NK-92 (cell line): ENCODE measurements around the gene PPP1R12C.
"Not testable (repeated sequence)": the region's sequence is repeated elsewhere in the genome, so short reads cannot be mapped to it uniquely, and the experiment has no call there.

Source experiments
- DNase-seq: peaks from one replicate; lab custom pipeline; 2025; ENCODE audit not compliant: unreplicated experiment; lab: John Stamatoyannopoulos, UW

PPP1R12C gene

GRCh38 chr19:55112246-55112776, 5.1 kb downstream of the PPP1R12C start:
- no peak for DNase-seq

- DNase-seq, result no peak
Observed at GRCh38 chr19:55111238-55111831, 6.1 kb downstream of the PPP1R12C start.

GRCh38 chr19:55109527-55110291, 7.7 kb downstream of the PPP1R12C start:
- DNase-seq, result no peak

GRCh38 chr19:55107252-55107651, 10.2 kb downstream of the PPP1R12C start:
- not testable (repeated sequence) for DNase-seq

GRCh38 chr19:55106591-55106990, 10.8 kb downstream of the PPP1R12C start:
- no peak for DNase-seq

GRCh38 chr19:55105237-55105636, 12.2 kb downstream of the PPP1R12C start:
- no peak for DNase-seq

GRCh38 chr19:55103190-55103589, 14.2 kb downstream of the PPP1R12C start:
- no peak for DNase-seq

- no peak for DNase-seq
Observed at GRCh38 chr19:55101261-55101660, 16.2 kb downstream of the PPP1R12C start.

- no peak for DNase-seq
Observed at GRCh38 chr19:55099557-55100506, 17.6 kb downstream of the PPP1R12C start.

GRCh38 chr19:55098716-55099556, 18.5 kb downstream of the PPP1R12C start:
- DNase-seq, result no peak

GRCh38 chr19:55097864-55098715, 19.3 kb downstream of the PPP1R12C start:
- no peak for DNase-seq

GRCh38 chr19:55096061-55096701, 21.3 kb downstream of the PPP1R12C start:
- DNase-seq, result no peak

GRCh38 chr19:55095260-55096060, 22.0 kb downstream of the PPP1R12C start:
- no peak for DNase-seq

GRCh38 chr19:55094456-55095259, 22.8 kb downstream of the PPP1R12C start:
- DNase-seq, result no peak

GRCh38 chr19:55092423-55093318, 24.8 kb downstream of the PPP1R12C start:
- no peak for DNase-seq

GRCh38 chr19:55091955-55092354, 25.5 kb downstream of the PPP1R12C start:
- DNase-seq, result no peak
